M059J (cell line): ENCODE measurements around the gene KRTAP1-5. TPM values are rescaled to one million over a fixed set of nuclear protein-coding genes. Genes with fewer than 3 reads are reported as not detected.
A peak's percentile ranks its signal among the peaks of the same experiment; 100 is the strongest.
"Not testable (repeated sequence)": the region's sequence is repeated elsewhere in the genome, so short reads cannot be mapped to it uniquely, and the experiment has no call there.

Source experiments
- DNase-seq: peaks from one replicate; pipeline ENCODE4 v3.0.0-alpha.2; 2012; ENCODE audit warnings: low read depth
- total RNA-seq: library from RNA; depleted of rRNA; stranded (reverse); fragments of >200 nt; shearing (Covaris generic); gene quantifications from 2 replicates; pipeline ENCODE4 v1.2.3, GENCODE V29; 2014; rRNA removed

The KRTAP1-5 gene
- total RNA-seq, 1 experiment from 2014 or later = 3.2 TPM

DNA sequence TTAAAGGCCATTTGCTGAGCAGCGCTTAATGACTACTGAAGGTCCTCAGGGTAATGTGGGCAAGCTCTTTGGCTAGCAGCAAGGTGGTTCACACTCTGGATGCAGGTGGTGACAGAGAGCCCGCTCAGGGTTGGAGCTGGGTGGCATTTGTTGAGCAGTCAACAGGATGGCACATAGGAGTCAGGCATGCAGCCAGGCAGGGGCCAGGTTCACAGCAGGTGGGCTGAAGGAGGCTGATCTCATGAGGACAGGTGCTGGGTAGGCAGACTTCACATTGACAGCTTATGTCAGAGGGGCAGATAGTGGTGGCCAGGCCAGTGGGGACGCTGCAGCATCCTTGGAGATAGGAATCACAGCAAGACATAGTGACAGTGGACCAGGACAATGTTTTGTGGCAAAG, 22.6 kb downstream of the KRTAP1-5 start:
- DNase-seq = no peak

DNA sequence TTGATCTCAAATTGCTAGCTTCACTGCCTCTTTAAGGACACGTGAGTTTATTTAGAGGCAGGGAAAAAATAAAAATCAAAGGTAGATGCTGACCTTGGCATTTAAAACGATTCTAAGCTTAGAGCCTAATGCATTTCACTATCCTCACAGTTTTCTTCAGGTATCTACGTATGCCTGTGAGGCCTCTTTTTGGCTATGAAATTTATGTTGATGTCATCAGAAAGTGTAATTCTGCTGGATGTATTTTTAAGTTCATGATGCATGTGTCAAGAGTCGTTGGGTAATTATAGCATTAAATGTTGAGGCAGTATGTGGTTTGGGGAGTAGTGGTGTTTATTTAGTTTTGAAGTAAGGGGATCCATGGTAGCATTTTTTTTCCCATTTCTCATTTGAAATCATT, 23.1 kb downstream of the KRTAP1-5 start:
- no peak for DNase-seq

DNA sequence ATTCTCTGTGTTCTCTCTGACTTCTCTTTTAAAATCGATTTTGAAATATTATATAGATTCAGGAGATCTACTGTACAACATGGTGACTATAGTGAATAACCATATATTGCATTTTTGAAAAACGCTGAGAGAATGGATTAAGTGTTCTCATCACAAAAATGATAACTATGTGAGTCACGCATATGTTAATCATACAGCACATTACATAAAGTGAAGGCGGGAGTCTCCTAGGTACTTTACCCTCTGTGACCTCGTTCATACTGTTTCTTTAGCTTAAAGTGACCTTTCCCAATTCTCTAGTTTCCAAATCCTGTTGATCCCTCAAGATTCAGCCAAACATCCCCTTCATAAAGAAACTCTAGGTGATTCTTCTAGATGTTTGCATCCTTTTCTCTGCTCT, 24.2 kb downstream of the KRTAP1-5 start:
- DNase-seq = no peak

DNA sequence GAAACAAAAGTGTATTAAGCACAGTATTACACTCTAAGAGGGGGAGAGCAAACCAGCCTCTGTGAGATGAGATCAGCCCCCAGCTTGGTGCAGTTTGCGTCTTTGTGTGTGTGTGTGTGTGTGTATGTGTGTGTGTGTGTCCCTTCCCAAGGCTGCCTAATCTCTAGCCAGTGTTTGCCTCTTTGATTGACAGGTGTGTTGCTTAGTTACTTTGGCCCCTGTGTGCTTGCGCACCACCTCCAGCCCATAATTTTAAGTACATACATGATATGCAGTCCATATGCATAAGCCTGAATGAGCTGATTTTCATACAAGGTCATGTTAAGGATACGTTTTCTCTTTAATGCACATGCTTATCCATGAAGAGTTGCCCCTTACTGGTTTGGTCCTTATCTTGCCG, 25.2 kb downstream of the KRTAP1-5 start:
- no peak for DNase-seq

DNA sequence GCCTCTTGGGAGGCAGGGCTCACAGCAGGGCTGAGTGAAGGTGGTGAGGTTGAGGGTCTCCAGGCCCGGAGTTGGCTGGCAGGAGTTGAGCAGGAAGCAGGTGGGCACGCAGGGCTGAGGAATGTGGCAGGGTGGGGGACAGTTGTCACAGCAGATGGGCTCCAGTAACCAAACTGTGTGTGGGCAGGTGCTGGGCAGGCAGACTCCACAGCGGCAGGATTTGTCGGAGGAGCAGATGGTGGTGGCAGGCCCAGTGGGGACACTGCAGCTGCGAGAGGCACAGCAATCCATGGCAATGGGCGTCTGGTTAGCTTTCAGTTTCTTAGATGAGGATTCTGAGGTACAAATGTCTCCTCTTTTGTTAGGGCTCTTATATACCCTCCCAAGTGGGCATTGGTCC, 27.4 kb downstream of the KRTAP1-5 start, which contains the start of gene KRTAP3-2:
KRTAP3-2 (minus strand) TSS at position 344 of the 400 bp plus-strand sequence; CDS start at position 291, 53 bp downstream.
- DNase-seq = not testable (repeated sequence)

DNA sequence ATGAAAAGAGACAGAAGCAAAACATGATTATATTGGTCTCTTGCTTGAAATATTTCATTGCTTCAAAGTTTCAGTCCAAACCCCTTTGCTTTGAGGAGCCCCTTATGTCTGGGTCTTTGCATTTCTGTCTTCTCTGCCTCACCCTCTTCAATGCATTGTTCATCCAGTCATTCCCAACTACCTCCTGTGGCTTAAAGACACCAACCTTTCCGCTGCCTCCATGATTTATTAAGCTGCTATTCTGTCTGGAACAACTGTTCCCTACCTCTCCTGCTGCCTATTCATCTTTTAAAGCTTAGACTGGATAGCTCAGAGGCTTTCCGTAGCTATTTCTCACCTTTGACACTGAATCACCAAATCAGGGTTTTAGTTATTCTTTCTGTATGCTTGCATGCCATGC, 29.6 kb downstream of the KRTAP1-5 start:
- no peak for DNase-seq

DNA sequence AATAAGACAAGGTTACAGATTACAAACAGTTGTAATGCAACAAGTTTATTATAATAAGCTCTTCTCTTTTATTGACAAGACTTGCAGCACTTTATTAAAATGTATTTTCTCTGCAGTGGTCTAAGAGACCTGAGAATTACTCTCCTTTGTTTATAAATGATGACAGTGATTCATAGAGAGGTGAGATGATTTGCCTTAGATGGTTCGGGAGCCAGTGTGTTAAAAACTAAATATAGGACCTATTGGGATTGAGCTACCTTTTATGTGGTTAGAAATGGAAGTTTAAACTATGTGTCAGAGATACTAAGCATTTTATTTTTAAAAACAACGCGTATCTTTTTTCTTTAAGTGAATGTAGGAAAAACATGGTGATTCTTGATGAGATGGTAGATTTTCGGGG, 30.2 kb downstream of the KRTAP1-5 start:
- DNase-seq = peak; percentile 79

DNA sequence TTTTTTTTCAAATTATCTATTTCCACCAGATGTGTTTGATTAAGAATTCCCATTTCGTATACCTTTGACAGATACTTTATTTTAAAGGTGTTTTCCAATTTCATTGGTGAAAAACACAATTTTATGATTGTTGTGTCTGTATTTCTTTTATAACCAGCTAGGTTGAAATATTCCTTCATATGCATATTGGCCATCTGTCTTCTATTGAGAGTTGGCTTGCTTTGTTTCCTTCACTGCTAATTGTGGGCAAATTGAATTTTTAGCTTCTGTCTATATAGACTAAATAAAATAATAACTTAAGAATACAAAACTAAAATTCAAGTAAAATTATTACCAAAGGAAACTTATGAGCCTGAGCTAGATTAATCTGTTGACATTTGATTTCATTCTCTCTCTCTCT, 31.9 kb downstream of the KRTAP1-5 start:
- no peak for DNase-seq

DNA sequence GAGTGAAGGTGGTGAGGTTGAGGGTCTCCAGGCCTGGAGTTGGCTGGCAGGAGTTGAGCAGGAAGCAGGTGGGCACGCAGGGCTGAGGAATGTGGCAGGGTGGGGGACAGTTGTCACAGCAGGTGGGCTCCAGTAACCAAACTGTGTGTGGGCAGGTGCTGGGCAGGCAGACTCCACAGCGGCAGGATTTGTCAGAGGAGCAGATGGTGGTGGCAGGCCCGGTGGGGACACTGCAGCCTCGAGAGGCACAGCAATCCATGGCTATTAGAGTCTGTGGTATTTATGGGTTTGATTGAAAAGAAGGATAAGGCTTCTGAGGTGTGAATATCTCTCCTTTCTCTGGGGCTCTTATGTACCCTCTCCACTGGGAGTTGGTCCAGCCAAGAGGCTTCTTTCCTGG, 33.2 kb downstream of the KRTAP1-5 start, which contains the start of gene KRTAP3-3:
KRTAP3-3 (minus strand) TSS at position 326 of the 400 bp plus-strand sequence; CDS start at position 259, 67 bp downstream.
- peak; percentile 35 for DNase-seq

DNA sequence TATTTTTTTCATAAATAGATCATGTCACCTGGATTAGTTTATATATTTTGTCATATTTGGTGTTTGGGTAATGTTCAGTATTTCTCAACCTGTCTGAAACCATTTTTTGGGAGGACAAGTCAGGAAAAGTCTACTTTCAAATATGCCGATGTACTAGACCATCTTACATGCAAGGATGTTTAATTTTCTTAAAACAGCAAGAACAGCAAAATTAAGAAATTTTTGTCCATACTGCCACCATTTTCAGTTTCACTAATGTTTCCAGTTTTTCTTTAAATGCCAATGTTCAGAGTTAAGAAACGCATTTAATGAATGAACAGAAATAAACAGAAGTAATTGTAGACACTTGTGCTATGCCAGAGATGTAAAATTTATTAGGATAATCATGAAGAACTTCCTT, 33.9 kb downstream of the KRTAP1-5 start:
- DNase-seq = no peak

DNA sequence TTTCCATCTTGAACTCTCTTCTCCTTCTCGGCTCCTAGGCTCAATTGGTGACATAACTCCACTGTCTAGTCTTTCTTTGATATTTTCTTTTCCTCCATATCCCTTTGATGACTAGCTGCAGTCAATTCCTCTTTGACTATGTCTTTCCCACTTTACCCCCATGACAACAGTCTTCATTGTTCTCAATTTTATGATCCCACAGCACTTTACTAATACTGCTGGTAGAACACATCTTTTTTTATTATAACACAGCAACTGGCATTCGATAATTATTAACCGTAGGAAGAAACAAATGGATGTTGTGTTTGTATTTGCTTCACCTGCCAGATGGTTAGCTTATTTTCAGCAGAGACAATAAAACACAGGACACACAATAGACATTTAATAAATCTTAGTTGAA, 34.3 kb downstream of the KRTAP1-5 start:
- DNase-seq = no peak

DNA sequence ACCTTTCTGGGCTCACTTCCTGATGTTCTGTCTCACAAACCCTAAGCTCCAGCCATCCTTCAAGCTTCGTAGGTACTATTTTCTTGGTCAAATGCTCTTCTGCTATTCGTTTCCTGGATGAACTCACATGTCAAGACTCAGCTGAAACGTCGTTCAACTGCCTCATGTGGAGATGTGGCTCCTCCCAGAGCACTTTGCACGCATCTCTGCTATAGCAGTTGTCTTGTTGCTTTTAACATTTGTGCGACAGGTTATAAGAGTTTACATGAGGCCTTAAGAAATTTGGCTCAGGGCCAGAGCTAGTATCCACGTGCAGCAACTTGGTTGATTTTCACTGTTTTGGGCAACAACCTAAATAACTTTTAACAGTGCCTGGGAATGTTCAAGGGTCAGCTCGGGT, 40.1 kb downstream of the KRTAP1-5 start:
- no peak for DNase-seq

DNA sequence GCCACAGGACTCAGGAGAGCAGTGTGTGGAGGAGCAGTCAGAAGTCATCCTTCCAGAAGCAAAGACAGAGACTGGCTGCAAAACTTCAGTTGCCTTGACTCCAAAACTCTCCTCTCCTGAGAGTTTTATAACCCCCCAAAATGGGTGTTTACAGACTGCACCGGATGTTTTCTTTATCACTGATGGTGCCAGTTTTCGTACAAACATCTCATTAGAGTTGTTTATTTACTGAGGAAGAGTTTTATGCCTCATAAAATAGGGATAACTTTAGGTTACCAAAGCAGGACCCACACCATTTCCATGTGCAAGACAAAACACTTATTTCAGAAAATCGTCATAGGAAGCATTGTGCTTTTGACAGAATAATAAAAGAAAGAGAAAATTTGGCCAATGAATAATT, 42.8 kb downstream of the KRTAP1-5 start, which contains the start of gene KRT40:
KRT40 (minus strand) TSS at position 101 of the 400 bp plus-strand sequence; CDS start at position 48, 53 bp downstream.
- no peak for DNase-seq

DNA sequence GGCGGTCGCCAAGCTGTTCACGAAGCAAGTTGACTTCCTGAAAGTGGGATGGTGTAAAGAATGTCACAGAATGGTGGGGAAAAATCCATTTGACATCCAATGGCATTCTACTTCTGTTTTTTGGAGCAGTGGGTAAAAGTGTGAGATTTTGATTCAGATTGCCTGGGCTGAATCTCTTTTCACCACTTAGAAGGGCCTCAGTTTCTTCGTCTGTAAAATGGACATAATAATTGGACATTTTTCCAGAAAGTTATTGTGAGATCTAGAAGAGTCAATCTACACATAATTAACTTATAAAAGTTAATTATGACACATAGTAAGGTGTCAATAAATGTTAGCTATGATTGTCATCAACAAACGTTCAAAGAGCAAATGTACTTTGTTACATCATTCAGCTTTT, 45.9 kb downstream of the KRTAP1-5 start:
- DNase-seq = no peak

DNA sequence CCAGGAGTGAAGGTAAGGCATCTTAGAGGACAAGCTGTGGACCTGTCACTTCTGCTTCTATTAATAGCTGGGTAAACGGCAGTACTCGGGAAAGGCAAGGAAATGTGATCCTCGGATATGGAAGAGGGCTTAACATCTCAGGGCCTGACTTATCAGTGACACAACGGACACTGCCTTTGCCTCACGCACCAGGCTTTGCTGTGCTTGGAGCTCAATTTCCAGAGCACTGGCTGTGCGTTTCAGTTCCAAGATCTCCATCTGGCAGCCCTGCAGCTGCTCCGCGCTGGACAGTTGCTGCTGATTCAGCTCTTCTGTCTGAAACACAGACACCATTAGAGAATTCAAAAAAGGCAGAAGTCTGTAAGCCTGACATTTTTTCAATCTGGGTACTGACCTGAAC, 46.4 kb downstream of the KRTAP1-5 start:
- no peak for DNase-seq

DNA sequence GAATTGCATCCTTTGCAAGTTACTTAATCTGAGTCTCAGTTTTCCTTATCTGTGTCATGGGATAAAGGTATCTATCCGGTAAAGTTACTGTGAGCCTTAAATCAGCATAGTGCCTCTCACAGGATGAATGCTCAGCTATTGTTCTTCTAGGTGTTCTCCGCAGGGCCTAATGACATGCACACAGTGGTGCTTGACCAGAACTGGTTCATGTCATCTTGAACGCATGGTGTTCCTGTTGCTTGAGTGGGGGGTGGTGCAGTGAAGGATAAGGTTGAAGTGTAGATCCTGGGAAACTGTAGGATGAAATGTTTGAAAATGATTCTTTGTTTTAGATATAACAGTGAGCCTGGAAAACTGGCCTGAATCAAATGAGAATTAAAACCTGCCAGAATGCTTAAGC, 46.9 kb downstream of the KRTAP1-5 start:
- DNase-seq = no peak

DNA sequence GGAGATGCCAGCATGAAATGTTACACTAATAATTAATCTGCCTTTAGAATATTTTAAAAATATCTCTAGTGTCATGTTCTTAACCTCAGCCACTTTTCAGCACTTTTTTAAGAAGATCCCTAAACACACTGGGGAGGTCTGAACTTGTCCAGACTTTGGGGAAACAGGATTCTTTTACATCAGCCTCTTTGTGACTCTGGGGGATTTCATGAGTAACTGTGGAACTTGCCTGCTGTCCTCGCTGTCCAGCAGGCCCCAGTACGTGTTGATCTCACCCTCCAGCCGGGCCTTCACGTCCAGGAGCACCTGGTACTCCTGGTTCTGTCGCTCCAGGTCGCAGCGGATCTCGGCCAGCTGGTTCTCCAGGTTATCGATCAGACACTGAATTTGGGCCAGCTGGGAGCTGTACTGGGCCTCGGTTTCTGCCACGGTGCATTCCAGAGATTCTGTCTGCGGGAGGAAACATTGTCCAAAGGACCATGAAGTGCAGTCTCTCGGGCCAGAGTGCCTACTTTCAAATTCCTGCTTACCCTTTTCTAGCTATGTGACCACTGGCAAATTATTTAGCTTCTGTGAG, 48.3 kb downstream of the KRTAP1-5 start:
- no peak for DNase-seq

Other genes starting within 250 kb of the KRTAP1-5 start
- gene KRT27, start 244.7 kb downstream of the KRTAP1-5 start, total RNA-seq = not detected in 2 replicates
- not detected in 2 replicates for gene KRT28, start 227.2 kb downstream of the KRTAP1-5 start, total RNA-seq
- gene KRT10, start 204.6 kb downstream of the KRTAP1-5 start, total RNA-seq = 42.0 and 66.9 TPM in 2 replicates
- not detected in 2 replicates for gene KRT12, start 160.0 kb downstream of the KRTAP1-5 start, total RNA-seq
- gene KRT20, start 142.0 kb downstream of the KRTAP1-5 start, total RNA-seq = 0.17 TPM in 1 of 2 replicates, not detected in the other
- gene KRT23, start 89.6 kb downstream of the KRTAP1-5 start, total RNA-seq = not detected in 2 replicates
- 0.20 TPM in 1 of 2 replicates, not detected in the other for gene KRT39, start 60.3 kb downstream of the KRTAP1-5 start, total RNA-seq
- not detected in 2 replicates for gene KRT40, start 42.9 kb downstream of the KRTAP1-5 start, total RNA-seq
- gene KRTAP3-3, start 33.0 kb downstream of the KRTAP1-5 start, total RNA-seq = 0.22 TPM in 1 of 2 replicates, not detected in the other
- not detected in 2 replicates for gene KRTAP3-2, start 27.3 kb downstream of the KRTAP1-5 start, total RNA-seq
- gene KRTAP3-1, start 18.1 kb downstream of the KRTAP1-5 start, total RNA-seq = 0.64 and 0.71 TPM in 2 replicates
- gene KRTAP1-4, start 3.0 kb upstream of the KRTAP1-5 start, total RNA-seq = not detected in 2 replicates
- gene KRTAP1-3, start 7.7 kb upstream of the KRTAP1-5 start, total RNA-seq = not detected in 2 replicates
- not detected in 2 replicates for gene KRTAP1-1, start 14.2 kb upstream of the KRTAP1-5 start, total RNA-seq
- gene KRTAP2-1, start 20.1 kb upstream of the KRTAP1-5 start, total RNA-seq = not detected in 2 replicates
- gene KRTAP2-2, start 28.0 kb upstream of the KRTAP1-5 start, total RNA-seq = not detected in 2 replicates
- 0.34 and 3.2 TPM in 2 replicates for gene KRTAP2-3, start 32.9 kb upstream of the KRTAP1-5 start, total RNA-seq
- gene KRTAP2-4, start 38.7 kb upstream of the KRTAP1-5 start, total RNA-seq = not detected in 2 replicates
- not detected in 2 replicates for gene KRTAP4-7, start 56.9 kb upstream of the KRTAP1-5 start, total RNA-seq
- 0.10 TPM in 1 of 2 replicates, not detected in the other for gene KRTAP4-8, start 70.9 kb upstream of the KRTAP1-5 start, total RNA-seq
- gene KRTAP4-16, start 75.0 kb upstream of the KRTAP1-5 start, total RNA-seq = not detected in 2 replicates
- not detected in 2 replicates for gene KRTAP4-9, start 78.2 kb upstream of the KRTAP1-5 start, total RNA-seq
- gene KRTAP4-11, start 91.2 kb upstream of the KRTAP1-5 start, total RNA-seq = not detected in 2 replicates
- gene KRTAP4-12, start 97.0 kb upstream of the KRTAP1-5 start, total RNA-seq = not detected in 2 replicates
- not detected in 2 replicates for gene KRTAP4-6, start 113.3 kb upstream of the KRTAP1-5 start, total RNA-seq
- gene KRTAP4-5, start 122.6 kb upstream of the KRTAP1-5 start, total RNA-seq = not detected in 2 replicates
- gene KRTAP4-4, start 133.5 kb upstream of the KRTAP1-5 start, total RNA-seq = not detected in 2 replicates
- gene KRTAP4-3, start 141.0 kb upstream of the KRTAP1-5 start, total RNA-seq = not detected in 2 replicates
- not detected in 2 replicates for gene KRTAP4-2, start 151.0 kb upstream of the KRTAP1-5 start, total RNA-seq
- not detected in 2 replicates for gene KRTAP4-1, start 157.7 kb upstream of the KRTAP1-5 start, total RNA-seq
- gene KRTAP9-1, start 162.7 kb upstream of the KRTAP1-5 start, total RNA-seq = not detected in 2 replicates
- gene KRTAP9-2, start 199.4 kb upstream of the KRTAP1-5 start, total RNA-seq = not detected in 2 replicates
- gene KRTAP9-3, start 205.2 kb upstream of the KRTAP1-5 start, total RNA-seq = not detected in 2 replicates
- gene KRTAP9-8, start 210.8 kb upstream of the KRTAP1-5 start, total RNA-seq = not detected in 2 replicates
- not detected in 2 replicates for gene KRTAP9-4, start 222.5 kb upstream of the KRTAP1-5 start, total RNA-seq
- not detected in 2 replicates for gene KRTAP9-9, start 228.2 kb upstream of the KRTAP1-5 start, total RNA-seq
- not detected in 2 replicates for gene KRTAP9-6, start 238.2 kb upstream of the KRTAP1-5 start, total RNA-seq
- gene KRTAP9-7, start 248.5 kb upstream of the KRTAP1-5 start, total RNA-seq = not detected in 2 replicates